Keratinocyte (primary cell): ENCODE data around the gene NTHL1.
A peak's percentile ranks its signal among the peaks of the same experiment; 100 is the strongest.

Experiments
- EZH2 ChIP-seq: IDR thresholded peaks from one replicate; pipeline ENCODE4 v1.6.1; 2012; ENCODE audit warnings: inconsistent platforms, mild to moderate bottlenecking, low read length, moderate library complexity
- TF ChIP-seq, protein P1 (sequence below), 3 experiments: IDR thresholded peaks in 1 of 3; conservative IDR thresholded peaks in 1 of 3; optimal IDR thresholded peaks in 1 of 3; 2 replicates in 2 of 3; 3 replicates in 1 of 3; pipeline versions ENCODE3 to v1.5.1; 2011; ENCODE audit warnings: low read length in 3 of 3, mild to moderate bottlenecking in 3 of 3, moderate library complexity in 2 of 3, control low read depth in 1 of 3, inconsistent platforms in 1 of 3; ENCODE audit not compliant: insufficient read depth in 2 of 3; ENCODE audit errors: extremely low read depth in 1 of 3

DNA sequence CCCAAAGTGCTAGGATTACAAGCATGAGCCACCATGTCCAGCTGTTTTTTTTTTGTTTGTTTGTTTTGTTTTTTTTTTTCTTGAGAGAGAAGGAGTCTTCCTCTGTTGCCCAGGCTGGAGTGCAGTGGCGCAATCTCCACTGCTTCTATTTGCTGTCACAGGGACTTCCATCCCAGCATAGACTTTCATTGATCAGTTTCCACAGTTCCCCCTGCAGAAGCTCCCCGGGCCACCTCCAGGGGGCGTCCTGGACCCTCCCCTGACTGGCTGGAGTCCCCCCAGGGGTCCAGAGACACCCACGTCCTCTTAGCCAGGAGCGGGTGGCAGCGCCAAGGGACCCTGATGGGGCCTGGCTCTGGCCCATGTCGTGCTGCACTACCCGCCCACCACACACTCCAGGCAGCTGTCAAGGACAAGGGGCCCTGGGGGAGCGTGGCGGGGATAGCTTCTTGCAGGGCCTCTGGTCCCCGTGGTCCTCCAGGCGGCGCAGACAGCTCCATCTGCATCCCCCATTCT is 31.2 kb downstream of the NTHL1 start:
- no peak for TF ChIP-seq EZH2
- TF ChIP-seq, protein P1, sequence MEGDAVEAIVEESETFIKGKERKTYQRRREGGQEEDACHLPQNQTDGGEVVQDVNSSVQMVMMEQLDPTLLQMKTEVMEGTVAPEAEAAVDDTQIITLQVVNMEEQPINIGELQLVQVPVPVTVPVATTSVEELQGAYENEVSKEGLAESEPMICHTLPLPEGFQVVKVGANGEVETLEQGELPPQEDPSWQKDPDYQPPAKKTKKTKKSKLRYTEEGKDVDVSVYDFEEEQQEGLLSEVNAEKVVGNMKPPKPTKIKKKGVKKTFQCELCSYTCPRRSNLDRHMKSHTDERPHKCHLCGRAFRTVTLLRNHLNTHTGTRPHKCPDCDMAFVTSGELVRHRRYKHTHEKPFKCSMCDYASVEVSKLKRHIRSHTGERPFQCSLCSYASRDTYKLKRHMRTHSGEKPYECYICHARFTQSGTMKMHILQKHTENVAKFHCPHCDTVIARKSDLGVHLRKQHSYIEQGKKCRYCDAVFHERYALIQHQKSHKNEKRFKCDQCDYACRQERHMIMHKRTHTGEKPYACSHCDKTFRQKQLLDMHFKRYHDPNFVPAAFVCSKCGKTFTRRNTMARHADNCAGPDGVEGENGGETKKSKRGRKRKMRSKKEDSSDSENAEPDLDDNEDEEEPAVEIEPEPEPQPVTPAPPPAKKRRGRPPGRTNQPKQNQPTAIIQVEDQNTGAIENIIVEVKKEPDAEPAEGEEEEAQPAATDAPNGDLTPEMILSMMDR (optimal IDR thresholded peaks at IDR 0.05 in 1 of 3, IDR thresholded peaks at IDR 0.05 in 1 of 3, conservative IDR thresholded peaks at IDR 0.05 in 1 of 3; ENCODE audit: extremely low read depth in 1 of 3, insufficient read depth in 2 of 3, low read length in 3 of 3), result peak; percentile 20 to 30 (median 30)
